ENCODE data around the gene THUMPD2.
"Not testable (repeated sequence)": the region's sequence is repeated elsewhere in the genome, so short reads cannot be mapped to it uniquely, and the experiment has no call there.

The THUMPD2 gene, protein sequence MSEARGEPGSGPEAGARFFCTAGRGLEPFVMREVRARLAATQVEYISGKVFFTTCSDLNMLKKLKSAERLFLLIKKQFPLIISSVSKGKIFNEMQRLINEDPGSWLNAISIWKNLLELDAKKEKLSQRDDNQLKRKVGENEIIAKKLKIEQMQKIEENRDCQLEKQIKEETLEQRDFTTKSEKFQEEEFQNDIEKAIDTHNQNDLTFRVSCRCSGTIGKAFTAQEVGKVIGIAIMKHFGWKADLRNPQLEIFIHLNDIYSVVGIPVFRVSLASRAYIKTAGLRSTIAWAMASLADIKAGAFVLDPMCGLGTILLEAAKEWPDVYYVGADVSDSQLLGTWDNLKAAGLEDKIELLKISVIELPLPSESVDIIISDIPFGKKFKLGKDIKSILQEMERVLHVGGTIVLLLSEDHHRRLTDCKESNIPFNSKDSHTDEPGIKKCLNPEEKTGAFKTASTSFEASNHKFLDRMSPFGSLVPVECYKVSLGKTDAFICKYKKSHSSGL

DNA sequence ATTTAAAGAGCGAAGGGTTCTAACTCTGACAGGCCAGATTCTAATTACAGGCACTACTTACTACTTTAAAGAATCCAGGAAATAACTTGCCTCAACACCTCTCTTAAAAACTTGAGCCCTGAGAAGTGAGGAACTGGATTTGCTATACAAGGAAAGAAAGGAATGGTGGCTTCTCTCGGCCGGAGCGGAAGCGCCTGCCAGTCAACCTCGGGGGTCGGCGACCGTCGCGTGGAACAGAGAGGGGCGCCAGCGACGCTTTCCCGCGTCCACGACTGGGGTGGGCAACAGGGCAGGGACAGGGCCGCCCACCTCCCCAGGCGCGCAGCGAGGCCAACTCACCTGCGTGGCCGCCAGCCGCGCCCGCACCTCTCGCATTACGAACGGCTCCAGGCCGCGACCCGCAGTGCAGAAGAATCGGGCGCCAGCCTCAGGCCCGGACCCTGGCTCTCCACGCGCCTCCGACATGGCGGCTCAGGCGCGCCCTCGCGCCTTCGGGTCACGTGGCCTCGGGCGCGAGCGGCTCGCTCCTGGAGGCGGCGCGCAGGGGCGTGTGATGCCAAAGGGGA, at the start of gene THUMPD2:
Gene THUMPD2 (minus strand): TSS at position 484 of the 566 bp plus-strand sequence. CDS start 19 bp downstream, at position 465.
- DNase-seq (ENCODE audit: low read depth) = peak; percentile 82

DNA sequence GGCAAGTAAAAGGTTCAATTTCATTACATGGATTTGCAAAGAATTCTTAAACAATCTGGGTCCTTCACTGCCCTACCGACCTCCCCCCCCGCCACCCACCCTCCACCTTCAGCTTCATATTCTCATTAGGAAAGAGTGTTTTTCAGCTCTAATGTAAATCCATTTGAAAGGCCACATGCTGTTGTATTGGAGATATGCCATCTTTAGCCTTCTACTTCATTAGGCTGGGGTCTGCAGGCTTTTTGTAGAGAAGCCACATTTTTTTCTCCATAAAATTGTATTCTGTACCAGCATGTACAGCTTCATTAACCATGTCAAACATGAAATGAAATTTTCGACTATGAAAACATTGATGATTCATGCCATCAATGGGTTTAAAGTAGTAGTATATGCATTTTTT, 42.8 kb upstream of the THUMPD2 start:
- DNase-seq (ENCODE audit: low read depth) = no peak

DNA sequence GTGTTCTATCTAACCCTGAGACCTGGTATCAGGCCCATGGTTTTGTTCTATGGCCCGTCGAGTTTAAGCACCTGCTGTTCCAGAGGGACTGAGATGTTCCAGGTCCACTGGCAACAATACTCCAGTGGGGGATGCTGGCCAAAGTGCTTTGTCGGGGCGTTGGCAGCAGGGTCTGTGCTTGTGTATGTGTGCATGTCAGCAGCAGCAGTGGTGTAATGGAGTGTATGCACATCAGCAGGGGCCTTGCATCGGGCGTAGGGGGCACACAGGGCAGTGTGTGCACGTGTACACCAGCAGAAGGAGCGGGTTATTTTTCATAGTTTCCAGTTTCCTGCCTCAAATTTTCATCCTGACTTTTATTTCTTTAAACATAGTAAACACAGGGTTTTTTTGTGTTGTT, 37.8 kb upstream of the THUMPD2 start:
- no peak for DNase-seq (ENCODE audit: low read depth)

DNA sequence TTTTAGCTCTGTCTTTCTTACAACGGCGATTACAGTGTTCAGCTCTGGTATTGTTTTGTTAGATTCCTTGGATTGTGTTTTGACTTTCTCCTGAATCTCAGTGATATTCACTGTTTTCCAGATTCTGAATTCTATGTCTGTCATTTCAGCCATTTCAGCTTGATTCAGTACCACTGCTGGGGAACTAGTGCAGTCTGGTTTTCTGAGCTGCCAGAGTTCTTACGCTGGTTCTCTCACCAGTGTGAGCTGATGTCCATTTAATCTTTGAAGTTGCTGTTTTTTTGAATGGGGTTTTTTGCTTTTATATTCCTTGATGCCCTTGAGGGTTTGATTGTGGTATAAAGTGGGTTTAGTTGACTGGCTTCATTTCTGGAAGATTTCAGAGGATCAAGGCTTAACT, 37.4 kb upstream of the THUMPD2 start:
- no peak for DNase-seq (ENCODE audit: low read depth)

DNA sequence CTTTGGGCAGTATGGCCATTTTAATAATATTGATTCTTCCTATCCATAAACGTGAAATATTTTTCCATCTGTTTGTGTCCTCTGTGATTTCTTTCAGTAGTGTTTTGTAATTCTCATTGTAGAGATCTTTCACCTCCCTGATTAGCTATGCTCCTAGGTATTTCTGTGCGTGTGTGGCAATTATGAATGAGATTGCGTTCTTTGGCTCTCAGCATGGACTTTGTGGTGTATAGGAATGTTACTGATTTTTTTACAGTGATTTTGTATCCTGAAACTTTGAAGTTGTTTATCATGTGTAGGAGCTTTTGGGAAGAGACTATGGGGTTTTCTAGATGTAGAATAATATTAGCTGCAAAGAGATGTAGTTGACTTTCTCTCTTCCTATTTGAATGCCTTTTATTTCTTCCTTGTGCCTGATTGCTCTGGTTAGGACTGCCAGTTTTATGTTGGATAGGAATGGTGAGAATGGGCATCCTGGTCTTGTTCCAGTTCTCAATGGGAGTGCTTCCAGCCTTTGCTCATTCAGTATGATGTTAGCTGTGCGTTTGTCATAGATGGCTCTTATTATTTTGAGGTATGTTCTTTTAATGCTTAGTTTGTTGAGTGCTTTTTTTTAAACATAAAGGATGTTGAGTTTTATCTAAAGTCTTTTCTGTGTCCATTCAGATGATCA, 27.0 kb upstream of the THUMPD2 start:
- no peak for DNase-seq (ENCODE audit: low read depth)

DNA sequence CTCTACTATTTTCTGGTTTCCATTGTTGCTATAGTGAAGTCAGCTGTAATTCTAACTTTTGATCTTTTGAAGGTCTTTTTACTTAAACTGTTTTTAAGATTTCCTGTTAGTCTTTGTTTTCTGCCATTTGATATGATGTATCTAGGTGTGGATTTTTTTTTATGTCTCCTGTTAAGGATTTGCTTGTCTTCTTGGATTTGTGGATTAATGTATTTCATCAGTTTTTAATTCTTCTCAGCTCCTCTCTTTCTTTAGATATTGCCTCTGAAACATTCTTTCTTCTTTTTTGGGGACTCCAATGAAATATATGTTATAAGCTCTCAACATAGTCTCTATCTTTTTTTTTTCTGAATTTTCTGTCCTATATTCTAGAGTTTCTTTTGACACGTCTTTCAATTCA, 24.8 kb upstream of the THUMPD2 start:
- no peak for DNase-seq (ENCODE audit: low read depth)

DNA sequence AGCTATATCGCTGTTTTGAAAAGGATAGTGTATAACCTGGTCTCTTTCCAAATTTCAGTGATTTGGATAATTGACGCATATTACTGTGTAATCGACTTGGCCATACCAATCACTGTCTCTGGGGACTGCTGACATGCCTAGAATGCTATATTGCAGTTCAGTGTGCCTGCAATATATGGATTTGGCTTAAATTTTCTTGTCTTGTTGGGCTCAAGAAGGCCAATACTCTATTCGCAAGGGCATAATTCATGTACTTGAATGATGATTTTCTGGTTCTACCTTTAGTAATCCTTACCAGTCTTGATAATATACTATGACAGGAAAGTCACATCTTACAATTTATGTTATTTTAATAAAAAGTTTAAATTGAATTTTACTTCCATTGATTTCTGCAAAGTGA, 21.7 kb upstream of the THUMPD2 start:
- no peak for DNase-seq (ENCODE audit: low read depth)

DNA sequence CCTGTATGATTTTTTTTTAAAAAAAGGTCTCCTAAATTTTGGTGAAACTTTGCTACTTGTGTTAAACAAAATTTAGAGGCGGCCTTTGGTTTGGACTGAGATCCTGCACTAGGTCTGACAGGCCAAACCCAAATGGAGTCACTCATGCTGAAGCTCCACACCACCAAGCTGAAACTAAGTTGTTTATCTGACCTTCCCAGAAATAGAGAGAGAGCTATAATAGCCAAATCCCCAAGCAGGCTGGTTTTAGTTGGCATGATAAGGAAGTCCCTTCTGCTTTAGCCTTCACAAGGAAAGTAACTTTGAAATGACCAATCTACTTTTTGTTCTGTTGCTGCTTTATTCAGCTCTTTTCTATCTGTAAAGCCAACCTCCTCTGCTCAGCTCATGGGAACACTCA, 17.1 kb upstream of the THUMPD2 start:
- DNase-seq (ENCODE audit: low read depth) = no peak

DNA sequence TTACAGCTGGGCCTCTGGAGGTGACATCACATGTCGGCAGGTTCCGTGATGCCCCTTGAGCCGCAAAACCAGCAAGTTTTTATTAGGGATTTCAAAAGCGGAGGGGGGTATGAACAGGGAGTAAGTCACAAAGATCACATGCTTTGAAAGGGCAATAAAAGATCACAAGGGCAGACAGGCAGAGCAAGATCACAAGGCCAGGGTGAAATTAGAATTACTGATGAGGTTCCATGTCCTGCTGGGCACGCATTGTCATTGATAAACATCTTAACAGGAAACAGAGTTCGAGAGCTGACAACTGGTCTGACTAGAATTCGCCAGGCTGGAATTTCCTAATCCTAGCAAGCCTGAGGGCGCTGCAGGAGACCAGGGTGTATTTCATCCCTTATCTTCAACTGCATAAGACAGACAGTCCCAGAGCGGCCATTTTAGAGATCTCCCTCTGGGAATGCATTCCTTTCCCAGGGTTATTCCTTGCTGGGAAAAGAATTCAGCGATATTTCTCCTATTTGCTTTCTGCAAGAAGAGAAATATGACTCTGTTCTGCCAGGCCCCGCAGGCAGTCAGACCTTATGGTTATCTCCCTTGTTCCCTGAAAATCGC, 11.3 kb upstream of the THUMPD2 start:
- DNase-seq (ENCODE audit: low read depth) = not testable (repeated sequence)

DNA sequence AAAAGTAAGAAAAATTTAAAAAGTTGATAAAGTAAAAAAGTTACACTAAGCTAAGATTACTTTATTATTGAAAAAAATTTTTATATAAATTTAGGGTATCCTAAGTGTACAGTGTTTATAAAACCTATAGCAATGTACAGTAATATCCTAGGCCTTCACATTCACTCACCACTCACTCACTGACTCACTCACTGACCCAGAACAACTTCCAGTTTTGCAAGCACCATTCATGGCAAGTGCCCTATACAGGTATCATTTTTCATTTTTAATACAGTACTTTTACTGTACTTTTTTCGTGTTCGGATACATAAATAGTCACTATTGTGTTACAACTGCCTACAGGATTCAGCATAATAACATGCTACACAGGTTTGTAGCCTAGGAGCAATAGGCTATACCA, 8.9 kb upstream of the THUMPD2 start:
- DNase-seq (ENCODE audit: low read depth) = peak; percentile 59

DNA sequence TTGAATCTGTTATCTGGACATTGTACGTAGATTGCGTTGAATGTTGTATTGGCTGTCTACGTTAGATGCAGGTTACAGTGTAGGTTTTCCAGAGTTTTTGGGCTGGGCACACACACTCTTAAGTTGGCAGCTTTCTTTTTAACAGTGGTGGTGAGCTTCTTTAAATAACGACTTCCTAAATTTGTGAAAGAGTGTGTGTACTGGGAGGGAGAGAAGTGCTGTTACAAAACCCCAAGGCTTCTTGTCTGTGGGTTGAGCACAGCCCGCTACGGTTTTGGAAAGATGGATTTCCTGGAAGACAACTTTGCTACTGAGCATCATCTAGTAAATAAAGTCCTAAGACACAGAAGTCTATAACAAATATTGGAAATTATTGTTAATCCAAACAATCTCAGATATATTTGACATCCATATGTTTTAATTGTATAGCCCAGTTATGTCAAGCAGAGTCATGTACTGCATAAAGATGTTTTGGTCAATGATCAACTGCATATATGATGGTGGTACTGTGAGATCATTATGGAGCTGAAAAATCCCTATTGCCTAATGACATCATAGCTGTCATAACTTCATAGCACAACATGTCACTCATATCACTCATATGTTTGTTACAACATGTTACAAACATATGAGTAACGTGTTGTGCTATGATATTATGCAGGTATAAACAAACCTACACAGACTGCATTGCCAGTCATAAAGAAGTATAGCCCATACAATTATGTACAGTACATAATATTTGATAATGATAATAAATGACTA, 7.9 kb upstream of the THUMPD2 start:
- DNase-seq (ENCODE audit: low read depth) = no peak

DNA sequence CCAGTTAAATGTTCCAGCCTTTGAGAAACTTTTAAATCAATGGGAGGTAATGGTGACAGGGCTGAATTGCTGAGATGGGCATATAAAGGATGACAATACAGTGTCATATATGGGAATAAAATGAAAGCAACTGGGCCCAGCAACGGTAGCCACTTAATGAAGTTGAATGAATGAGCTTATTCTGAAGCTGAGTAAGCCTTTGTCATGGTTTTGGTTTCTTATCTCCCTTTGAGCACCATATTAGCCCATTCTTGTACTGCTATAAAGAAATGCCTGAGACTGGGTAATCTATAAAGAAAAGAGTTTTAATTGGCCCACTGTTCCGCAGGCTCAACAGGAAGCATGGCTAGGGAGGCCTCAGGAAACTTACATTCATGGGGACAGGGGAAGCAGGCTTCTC, 3.5 kb upstream of the THUMPD2 start:
- no peak for DNase-seq (ENCODE audit: low read depth)

DNA sequence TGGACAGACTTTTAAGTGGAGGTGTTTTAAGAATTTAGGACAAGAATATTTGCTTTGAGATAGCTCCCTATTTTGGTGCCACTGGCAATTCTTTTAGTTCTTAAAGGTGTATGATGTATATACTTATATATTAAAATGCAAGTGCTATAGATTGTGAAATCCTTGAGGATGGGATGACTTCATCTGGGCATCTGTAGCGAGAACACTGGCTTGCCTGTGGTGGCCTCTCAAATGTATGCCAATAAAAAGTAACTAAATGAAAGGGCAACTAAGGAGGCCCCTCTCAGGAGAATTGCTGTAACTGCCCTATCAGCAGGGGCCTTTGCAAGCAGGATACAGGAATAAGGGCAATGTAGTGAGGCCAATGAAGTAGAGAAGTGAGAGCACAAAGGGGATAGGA, 2.6 kb upstream of the THUMPD2 start:
- DNase-seq (ENCODE audit: low read depth) = no peak

DNA sequence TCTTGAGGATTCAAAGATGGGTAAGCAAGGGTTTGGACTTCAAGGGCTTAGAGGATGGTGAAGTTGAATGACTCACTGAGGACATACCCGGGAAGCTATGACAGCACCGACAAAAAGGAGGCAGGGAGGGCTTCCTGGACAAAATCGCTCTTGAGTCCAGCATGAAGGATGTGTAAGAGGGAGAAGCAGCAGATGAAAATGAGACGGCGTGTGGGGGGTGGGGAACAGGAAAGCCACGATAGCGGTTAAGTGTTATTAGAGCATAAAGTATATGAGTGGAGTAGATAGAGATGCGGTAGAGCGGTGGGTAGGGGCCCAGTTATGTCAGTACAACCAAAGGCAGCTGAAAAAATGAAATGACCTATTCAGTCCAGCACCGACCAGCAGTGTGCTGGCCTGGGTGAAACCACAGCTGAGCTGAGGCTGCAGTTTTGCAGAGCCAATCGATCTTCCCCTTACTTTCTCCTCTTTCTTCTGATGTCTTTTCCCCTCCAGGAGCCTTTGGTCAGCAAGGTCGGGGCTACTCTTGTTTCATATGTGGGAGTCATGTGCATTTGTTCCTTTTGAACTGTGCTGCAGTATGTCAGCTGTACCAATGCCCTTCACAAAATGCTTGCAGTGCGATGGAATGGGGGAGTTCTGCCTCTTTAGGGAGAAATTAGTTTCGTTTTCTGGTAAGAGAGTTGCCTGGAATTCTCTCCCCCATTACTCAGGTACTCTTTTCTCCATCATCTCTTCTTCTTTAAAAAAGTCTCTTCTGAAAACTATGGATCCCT, 2.0 kb upstream of the THUMPD2 start:
- DNase-seq (ENCODE audit: low read depth) = peak; percentile 53

DNA sequence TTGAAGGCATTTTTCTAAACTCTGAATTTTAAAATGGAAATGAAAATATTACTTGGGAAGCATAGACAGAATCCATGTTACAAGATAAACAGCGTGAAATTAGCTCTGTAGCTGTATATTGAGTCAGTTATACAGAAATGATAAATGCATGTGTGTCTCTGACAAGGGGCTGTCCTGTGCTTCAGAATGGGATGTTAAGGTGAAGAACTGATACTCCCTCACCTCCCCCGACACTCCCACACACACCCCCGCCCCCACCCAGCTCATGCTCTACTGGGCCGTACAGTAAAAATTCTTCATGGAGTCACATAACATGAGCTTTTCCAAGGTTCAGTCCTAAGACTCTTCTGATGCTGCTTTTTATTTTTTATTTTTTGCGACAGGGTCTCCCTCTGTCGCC, 869 bp upstream of the THUMPD2 start:
- no peak for DNase-seq (ENCODE audit: low read depth)

DNA sequence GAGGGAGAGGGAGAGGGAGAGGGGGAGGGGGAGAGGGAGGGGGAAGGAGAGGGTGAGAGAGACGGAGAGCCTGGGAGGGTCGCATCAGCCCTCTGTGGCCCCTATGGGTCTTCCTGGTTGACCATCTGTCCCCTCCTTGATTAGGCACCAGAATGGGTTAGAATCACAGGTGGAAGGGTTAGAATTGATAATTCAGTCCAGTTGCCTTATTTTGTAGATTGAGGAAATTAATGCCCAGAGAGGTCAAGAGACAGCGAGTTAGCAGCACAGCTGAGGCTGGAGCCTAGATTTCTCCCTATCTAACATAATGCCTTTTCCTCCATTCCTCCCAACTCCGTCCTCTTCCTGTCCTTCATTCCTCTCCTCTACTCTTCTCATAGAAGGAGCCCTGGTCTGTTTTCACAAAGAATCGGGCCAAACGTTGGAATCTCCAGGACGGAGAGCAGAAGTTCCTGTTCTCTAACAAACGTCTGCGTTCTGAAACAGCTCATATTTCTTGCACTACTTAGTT, 338 bp upstream of the THUMPD2 start:
- DNase-seq (ENCODE audit: low read depth) = no peak

DNA sequence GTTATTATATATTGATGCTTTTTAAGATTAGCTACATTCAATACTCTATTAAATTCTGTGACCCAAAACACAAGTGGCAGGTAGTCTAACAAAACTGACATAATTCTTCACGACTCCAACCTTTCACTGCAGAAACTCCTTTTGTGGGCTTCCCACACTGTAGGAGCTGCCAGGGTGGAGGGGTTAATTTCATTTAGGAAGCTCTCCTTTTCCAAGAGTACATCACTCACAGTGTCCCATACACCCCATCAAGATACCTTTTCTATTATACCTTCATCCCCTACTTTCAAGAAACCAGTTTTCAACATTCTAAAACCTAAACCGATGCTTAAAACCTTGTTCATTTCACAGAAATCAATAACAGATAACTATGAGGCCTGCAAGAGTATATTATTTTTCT, 825 bp downstream of the THUMPD2 start:
- DNase-seq (ENCODE audit: low read depth) = no peak

DNA sequence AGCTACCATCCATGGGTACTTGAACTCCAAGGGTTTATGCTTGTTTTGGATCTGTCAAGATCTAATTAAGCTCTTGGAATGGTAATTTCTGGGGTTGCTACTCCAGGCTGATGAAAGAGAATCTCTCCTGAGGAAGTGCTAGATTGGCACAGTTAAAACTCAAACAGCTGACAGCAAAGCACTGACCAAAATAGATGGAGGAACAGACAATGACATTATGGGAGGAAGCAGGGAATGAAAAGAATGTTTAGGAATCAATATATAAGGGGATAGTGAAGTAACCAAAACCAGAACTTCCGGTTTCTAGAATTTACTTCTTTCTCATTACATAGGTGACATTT, 6.3 kb downstream of the THUMPD2 start:
- no peak for DNase-seq (ENCODE audit: low read depth)

DNA sequence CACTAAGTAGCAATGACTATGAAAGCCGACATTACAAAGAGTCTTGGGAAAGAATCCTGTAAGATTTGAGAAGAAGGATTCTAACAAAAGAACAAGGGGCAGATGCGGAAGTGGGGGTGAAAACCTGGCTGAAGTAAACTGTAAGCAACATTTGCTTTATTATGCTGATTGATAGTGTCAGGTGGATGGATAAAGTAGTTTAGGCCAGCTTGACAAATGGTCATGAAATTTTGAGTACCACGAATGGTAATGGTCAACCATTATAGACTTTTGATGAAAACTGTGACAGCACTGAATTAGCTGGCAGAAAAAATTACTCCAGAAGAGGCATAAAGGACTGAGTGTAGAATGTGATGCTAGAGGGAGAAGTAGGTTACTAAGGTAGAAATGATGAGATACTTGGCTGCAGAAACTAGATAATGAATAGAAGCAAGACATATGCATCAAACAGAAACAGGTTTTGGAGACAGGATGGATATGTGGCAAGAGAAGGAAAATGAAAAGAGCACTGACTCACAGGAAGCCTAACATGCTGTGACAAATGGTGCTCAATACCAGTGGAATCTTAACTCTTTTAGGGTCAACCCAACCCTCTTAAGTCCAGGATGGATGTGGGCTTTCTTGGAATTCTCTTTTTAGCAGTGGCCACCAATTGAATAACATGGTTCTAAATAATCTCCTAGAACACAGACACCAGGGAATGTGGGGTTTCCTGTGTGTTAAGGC, 6.8 kb downstream of the THUMPD2 start:
- peak; percentile 86 for DNase-seq (ENCODE audit: low read depth)

DNA sequence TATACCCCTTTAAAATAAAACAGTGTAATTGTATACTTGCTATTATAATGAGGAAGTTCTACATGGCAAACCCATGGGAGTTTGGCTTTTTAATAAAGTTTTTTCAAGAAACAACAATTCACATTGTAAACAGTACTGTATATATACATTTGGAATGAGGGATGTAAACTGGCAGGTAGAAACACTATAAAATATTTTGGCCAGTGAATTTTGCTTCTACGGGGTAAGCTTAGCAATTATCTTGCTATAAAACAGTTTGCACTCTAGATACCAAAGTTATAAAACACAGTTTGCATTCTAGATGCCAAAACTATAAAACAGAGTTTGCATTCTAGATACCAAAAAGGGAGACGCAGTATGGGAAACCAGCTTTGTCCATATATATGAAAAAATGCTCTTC, 16.6 kb downstream of the THUMPD2 start:
- DNase-seq (ENCODE audit: low read depth) = no peak
